Mononuclear cell (primary cell): ENCODE measurements around the gene THAP7. TPM values are rescaled to one million over a fixed set of nuclear protein-coding genes. Genes with fewer than 3 reads are reported as not detected.

ENCODE experiments used
- H3K27me3 ChIP-seq: 2 replicates; pipeline ENCODE4 v1.6.0; 2011; ENCODE audit warnings: low read length, control low read depth; ENCODE audit not compliant: insufficient read depth
- H3K4me1 ChIP-seq: 2 replicates; pipeline ENCODE4 v1.5.1; 2011; ENCODE audit warnings: mild to moderate bottlenecking, low read length, control low read depth; ENCODE audit not compliant: insufficient read depth
- H3K4me3 ChIP-seq: 2 replicates; pipeline ENCODE4 v1.5.1; 2011; ENCODE audit warnings: mild to moderate bottlenecking, low read length, moderate library complexity
- H3K9me3 ChIP-seq: 2 replicates; pipeline ENCODE4 v1.5.1; 2011; ENCODE audit warnings: low read depth, mild to moderate bottlenecking, control low read depth, low read length
- total RNA-seq: library from RNA; depleted of rRNA; stranded (reverse); fragments of >200 nt; gene quantifications from one replicate; pipeline ENCODE4 v1.2.3, GENCODE V29; 2012

Gene THAP7
- total RNA-seq, 1 donor: 58.2 TPM

DNA sequence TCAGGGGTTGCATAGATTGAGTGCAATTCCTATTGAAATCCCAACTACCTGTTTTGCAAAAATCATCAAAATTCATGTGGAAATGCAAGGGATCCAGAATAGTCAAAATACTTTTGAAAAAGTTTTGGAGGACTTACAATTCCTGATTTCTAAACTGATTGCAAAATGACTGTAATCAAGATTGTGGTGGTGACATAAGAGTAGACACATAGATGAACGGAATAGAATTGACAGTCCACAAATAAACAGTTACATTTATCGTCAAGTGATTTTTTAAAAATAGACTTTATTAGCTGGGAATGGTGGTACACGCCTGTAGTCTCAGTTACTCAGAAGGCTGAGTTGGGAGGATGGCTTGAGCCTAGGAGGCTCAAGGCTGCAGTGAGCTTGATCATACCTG, 33.1 kb upstream of the THAP7 start:
- H3K27me3 ChIP-seq: peaks cover 6% of the 10 kb centered on the region
- H3K4me3 ChIP-seq: no peak overlapping the region
- no peaks in the 10 kb centered on the region for H3K9me3 ChIP-seq
- no peaks in the 10 kb centered on the region for H3K4me1 ChIP-seq

DNA sequence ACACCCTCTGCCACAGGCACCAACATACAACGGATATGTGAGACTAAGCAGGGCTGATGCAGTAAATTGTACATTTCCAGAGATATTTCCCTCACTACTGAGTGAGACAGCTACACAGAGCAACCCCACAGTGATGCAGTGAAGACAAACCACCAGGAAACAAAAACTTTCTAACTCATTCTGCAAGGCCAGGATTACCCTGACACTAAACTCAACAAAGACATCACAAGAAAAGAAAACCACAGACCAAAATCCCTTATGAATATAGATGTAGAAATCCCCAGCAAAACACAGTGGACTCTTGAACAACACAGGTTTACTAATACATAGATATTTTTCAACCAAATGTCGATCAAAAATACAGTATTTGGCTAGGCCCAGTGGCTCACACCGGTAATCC, 32.0 kb upstream of the THAP7 start:
- H3K9me3 ChIP-seq: no peaks in the 10 kb centered on the region
- H3K4me3 ChIP-seq: no peak overlapping the region
- H3K4me1 ChIP-seq: no peaks in the 10 kb centered on the region
- H3K27me3 ChIP-seq: peaks cover 6% of the 10 kb centered on the region

DNA sequence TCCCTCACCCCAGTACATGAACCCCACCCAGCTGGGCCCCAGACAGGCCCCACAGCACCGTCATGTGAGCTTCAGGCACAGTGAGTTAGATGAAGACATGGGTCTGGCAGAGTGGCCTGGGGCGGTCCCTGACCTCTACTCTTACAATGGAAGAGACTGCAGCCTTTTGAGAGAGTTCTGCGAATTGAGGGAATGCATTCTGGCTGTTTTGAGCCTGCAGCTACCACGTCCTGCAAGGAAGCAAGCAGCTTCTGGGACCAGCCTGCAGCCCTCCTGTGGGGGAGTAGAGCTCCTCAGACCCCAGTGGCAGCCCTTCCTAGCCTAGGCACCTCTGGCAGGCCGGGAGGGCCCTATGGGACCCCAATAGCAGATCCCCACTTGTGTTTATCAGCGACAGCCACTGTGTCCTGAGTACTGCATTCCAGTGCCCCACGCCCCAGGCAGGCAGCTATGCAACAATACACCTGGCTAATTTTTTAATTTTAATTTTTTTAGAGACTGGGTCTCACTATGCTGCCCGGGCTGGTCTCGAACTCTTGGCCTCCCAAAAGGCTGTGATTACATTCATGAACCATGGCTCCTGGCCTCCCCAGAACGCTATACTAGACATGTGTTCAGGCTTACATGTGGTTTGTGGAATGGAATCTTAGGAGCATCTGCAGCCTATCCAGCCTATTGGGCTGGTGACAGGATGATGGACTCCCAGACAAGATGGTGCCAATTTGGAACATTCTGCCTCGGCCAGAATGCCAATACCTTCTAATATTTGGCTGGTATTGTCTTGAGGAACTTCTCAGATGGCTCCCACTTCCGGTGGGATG, 31.2 kb upstream of the THAP7 start:
- H3K9me3 ChIP-seq: no peaks in the 10 kb centered on the region
- H3K4me1 ChIP-seq: no peaks in the 10 kb centered on the region
- no peak overlapping the region for H3K4me3 ChIP-seq
- H3K27me3 ChIP-seq: peaks cover 6% of the 10 kb centered on the region

DNA sequence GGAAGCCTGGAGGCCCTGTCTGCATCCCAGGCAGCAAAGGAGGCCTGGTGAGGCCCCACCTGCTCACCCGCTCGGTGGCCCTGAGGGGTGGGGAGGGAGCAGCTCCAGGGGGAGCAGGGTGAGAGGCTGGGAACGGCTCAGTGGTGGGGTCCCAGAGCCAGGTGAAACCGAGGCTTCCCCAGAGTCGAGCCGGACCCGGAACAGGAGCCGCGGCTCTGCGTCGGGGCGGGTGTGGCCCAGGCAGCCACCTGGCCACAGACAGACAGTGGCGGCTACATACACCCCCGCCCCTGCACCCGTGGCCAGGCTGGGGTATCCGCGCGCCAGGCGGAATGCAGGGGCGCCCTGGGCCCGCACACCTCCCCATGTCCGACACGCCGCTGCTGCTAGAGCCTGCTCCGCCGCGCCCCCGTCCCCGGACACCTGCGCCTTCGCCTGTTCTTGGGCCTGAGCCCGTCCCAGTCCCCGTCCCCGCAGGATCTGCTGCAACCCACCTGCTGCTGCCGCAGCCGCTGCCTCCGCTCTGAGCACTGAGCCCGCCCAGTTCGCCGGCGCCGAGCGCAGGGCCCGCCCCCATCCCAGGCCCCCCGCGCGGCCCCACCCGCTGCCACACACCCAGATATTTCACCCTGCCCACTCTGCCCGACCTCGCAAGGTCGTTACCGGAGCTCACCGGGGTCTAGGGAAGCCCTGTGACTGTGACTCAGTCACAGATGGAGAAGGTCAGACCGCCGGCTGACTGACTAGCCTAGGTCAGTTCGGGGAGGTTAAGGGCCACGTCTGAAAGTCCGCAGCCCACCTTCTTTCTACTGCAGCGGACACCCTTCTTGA, 30.3 kb upstream of the THAP7 start, which contains the start of gene SLC7A4:
SLC7A4 (minus strand) TSS at position 525 of the 831 bp plus-strand sequence. CDS start 749 bp downstream, outside the sequence.
- Histone ChIP-seq H3K4me3 (no peak within 1 kb of the TSS), H3K27me3 (peaks cover 6% of the 10 kb centered on the region)

DNA sequence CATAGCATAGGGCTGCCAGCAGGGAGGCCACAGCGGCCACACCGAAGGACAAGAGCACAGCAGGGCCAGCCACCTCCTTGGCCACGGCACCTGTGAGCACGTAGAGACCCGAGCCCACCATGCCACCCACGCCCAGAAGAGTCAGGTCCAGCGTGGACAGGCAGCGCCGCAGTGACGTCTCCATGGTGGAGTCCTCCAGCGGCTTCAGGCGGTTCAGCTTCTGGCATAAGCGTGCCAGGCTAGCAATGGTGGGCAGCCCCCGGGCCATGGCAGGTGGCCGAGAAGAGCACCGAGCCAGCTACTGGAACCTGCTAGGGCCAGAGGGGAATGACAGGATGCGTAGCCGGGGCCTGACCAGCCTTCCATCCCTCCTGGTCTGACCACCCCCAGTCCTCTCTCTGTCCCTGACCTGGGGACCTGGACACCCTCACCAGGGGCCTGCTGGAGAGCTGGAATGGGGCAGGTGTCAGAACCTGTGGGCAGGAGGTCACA, 29.7 kb upstream of the THAP7 start:
- Histone ChIP-seq H3K9me3 (no peaks in the 10 kb centered on the region), H3K4me3 (no peak overlapping the region), H3K27me3 (peaks cover 6% of the 10 kb centered on the region), H3K4me1 (no peaks in the 10 kb centered on the region)

More for the DNA sequence above, 30.3 kb upstream of the THAP7 start, which contains the start of gene SLC7A4:
- Histone ChIP-seq H3K4me1 (no peaks in the 10 kb centered on the region), H3K9me3 (no peaks in the 10 kb centered on the region)

DNA sequence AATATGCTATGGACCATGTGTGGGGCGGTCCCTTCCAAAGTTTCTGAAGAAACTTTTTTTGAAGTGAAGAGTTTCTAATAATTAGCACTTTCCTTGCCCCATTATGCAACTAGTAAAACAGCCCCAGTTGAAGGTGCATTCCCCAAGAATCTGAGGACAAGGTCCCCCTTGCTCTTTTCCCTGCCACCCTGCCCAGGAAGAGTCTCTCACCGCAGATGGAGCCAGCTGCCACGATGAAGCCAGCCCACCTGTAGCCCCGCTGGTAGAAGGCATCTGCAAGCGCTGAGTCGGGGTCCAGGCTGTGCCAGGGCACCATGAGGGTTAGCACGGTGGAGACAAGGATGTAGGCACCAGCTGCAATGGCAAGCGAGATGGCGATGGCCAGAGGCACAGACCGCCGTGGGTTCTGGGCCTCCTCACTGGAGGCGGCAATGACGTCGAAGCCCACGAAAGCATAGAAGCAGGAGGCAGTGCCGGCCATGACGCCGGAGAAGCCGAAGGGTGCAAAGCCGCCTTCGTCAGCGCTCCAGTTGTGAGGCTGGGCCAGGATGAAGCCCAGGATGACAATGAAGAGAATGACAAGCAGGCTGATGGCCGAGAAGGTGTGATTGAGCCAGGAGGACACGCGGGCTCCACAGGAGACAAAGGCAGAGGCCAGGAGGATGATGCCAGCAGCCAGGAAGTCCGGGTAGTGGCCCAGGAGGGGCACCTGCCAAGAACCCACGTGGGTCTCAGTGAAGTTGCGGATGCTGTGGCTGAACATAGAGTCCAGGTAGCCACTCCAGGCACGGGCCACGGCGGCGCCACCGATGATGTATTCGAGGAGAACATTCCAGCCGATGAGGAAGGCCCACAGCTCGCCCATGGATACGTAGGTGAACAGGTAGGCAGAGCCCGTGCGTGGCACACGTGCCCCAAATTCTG, 29.0 kb upstream of the THAP7 start:
- Histone ChIP-seq H3K4me3 (no peak overlapping the region), H3K27me3 (peaks cover 6% of the 10 kb centered on the region), H3K9me3 (no peaks in the 10 kb centered on the region), H3K4me1 (peaks cover 1% of the 10 kb centered on the region)

DNA sequence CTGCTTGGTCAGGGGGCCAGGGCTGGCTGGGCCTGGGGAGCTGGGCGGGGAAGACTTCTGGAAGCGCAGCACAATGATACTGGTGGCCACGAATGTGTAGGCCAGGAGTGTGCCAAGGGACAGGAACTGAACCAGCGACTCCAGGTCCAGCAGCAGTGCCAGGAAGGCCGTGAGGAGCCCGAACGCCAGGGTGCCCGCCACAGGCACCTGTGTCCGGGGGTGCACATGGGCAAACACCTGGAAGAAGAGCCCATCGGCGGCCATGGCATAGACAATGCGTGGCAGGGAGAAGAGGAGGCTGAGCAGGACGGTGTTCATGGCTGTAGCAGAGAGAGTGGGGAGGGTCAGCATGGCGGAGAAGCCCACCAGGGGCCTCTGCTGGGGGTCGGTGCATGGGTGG, 28.1 kb upstream of the THAP7 start:
- Histone ChIP-seq H3K9me3 (no peaks in the 10 kb centered on the region), H3K27me3 (peaks cover 6% of the 10 kb centered on the region), H3K4me1 (peaks cover 10% of the 10 kb centered on the region), H3K4me3 (no peak overlapping the region)

DNA sequence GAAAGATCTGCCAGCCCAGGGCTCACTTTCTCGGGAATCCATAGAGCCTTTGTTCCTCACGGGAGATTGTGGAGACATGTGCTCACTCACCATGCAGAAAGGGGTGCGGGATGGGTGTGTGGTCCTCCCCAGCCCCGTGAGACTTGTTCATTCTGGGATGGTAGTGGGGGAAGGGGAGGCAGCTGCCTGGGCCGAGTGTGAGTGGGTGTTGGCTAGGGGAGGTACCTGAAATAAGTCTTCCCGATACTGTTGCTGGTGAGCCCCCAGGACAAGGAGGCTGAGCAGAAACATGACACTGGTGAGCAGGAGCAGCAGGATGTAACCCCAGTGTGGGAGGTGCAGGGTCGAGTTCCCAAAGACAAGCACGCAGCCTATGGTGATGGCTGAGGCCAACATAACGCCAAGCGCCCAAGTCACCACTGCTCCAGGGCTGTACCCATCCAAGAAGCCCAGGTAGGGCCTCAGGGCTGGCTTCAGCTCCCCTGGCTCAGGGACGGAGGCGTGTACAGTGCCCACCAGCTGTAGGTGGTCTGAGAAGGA, 27.6 kb upstream of the THAP7 start:
- H3K27me3 ChIP-seq: peaks cover 6% of the 10 kb centered on the region
- H3K9me3 ChIP-seq: no peaks in the 10 kb centered on the region
- no peak overlapping the region for H3K4me3 ChIP-seq
- H3K4me1 ChIP-seq: peaks cover 10% of the 10 kb centered on the region

DNA sequence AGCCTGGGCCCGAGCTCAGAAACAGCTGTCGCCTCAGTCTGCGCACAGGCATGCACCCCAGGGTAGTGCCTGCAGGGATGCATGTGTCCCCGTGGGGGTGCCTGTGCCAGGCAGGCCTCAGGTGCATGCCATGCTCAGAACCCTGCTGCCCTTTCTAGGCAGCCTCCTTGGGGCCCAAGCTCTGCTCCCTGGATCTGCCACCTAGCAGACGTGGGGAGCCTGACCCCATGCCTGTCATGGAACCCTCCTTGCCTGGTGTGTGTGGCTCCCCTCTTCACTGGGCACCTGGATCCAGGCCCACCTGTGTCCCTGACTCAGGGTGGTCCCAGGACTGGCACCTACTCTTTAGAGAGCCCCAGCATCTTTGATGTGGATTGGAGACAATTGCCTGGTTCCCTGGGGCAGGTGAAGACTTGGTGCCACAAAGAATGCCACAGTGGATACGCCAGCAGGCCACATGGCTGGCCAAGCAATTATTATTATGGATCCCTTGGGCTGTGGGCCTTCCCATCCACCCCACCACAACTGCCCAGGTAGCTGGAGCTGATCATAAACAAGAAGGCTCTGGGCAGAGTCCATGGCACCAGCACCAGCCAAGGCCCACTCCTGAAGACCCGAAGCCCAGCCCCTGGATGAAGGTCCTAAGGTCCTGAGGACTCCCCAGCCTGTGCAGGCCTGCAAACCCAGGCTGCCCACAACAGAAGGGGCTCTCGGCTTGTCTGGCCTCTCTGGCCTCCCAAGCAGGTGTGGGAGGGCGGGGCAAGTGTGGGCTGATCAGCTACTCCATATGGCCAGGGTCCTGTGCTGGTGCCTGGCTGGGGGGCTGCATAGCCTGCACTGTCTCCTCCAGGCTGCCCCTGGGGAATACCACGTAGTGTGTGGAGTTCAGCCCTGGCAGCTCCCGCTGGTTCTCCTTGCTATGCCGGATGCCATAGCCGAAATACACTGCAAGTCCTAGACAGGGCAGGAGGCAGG, 26.6 kb upstream of the THAP7 start:
- H3K27me3 ChIP-seq: peaks cover 3% of the 10 kb centered on the region

DNA sequence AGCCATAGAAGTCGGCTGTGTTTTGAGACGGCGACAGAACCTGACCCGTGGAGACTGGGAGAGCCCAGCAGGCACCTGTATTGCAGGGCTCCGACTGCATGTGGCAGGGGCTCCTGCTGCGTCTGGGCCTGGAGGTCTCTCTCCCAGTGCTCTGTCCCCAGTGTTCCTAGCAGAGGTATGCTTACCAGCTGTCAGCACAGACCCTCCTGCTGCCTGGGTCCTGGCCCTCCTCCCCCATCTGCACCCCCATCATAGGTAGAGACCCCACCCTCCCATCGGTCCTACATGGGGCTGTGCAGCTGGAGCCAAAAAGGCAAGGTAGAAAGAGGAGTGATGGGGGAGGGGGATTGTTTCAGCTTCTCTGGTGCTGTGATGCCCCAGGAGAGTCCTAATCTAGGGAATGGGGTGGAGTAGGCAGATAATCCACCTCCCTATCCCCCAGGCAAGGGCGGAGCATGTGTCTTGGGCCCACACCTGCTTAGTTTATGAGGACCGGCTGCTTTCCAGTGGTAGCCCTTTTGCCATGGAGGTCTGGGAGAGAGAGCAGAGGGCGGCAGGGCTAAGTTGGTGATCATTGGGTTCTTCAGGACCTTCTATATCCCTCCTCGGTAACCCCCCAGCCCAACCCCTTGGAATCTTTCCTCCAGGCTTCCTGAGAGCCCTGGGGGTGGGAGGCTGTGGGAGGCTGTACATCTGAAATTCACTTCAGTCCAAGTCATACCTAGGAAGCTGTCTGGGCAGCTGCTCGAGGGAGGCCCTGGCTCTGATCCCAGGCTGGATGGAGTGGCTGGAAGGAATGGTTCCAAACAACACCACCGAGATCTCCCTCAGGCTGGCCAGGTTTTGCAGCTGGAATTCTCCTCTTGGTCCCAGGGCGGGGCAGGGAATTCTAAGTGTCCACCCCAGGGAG, 25.1 kb upstream of the THAP7 start:
- H3K4me1 ChIP-seq: peaks cover 10% of the 10 kb centered on the region
- no peaks in the 10 kb centered on the region for H3K27me3 ChIP-seq
- no peaks in the 10 kb centered on the region for H3K9me3 ChIP-seq
- H3K4me3 ChIP-seq: no peak overlapping the region

More for the DNA sequence above, 26.6 kb upstream of the THAP7 start:
- H3K4me1 ChIP-seq: peaks cover 10% of the 10 kb centered on the region
- no peak overlapping the region for H3K4me3 ChIP-seq
- no peaks in the 10 kb centered on the region for H3K9me3 ChIP-seq

DNA sequence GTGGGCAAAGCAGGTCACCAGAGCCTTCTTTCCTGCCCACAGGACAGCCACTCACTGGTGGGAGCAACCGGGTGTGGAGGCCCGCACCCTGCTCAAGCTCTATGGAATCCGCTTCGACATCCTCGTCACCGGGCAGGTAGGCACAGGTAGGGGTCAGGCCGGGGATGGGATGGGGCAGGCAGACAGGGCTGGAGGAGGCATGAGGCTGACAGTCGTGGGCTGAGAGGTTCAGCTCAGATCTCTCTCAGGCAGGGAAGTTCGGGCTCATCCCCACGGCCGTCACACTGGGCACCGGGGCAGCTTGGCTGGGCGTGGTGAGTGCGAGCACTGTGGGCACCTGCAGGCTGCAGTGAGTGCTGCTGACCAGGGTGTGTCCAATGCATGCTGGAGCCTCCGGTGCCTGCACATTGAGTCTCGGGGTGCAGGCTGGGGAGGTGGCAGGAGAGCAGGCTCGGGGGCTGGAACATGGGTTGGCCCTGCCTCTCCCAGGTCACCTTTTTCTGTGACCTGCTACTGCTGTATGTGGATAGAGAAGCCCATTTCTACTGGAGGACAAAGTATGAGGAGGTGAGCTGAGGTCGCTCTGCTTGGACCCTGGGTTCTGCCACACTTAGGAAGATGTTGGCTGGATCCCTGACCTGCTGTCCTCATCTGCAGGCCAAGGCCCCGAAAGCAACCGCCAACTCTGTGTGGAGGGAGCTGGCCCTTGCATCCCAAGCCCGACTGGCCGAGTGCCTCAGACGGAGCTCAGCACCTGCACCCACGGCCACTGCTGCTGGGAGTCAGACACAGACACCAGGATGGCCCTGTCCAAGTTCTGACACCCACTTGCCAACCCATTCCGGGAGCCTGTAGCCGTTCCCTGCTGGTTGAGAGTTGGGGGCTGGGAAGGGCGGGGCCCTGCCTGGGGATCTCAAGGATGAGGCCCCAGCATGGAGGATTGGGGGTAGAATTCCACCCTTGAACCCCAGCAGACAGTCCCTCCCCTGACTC, 24.1 kb upstream of the THAP7 start:
- no peaks in the 10 kb centered on the region for H3K9me3 ChIP-seq
- H3K4me1 ChIP-seq: peaks cover 10% of the 10 kb centered on the region
- H3K4me3 ChIP-seq: no peak overlapping the region
- H3K27me3 ChIP-seq: no peaks in the 10 kb centered on the region

DNA sequence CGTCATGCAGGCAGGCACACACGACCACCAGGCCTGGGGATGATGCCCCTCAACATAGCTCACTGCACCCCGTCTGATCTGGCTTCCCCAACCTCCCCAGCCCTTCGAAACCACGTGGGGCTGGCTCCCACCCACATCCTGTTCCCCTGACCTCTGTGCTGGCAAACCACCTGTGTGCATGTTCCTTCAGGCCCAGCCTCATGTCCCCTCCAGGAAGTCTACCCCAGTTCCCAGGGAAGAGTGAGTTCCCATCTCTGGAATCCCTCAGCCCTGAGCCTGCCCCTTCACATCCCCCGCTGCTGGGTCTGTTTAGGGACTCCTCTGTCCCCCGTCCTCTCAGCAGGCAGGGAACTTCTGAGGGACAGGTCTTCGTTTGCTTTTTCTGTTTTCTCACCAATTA, 23.3 kb upstream of the THAP7 start:
- no peaks in the 10 kb centered on the region for H3K27me3 ChIP-seq
- no peak overlapping the region for H3K4me3 ChIP-seq
- H3K4me1 ChIP-seq: peaks cover 10% of the 10 kb centered on the region
- H3K9me3 ChIP-seq: no peaks in the 10 kb centered on the region
